HL-60 (cell line): ENCODE measurements around the gene SRPK2.

ENCODE experiments used
- DNase-seq, 2 experiments: peaks; one replicate each; pipeline ENCODE4 v3.0.0-alpha.2; 2010 to 2020; ENCODE audit warnings: low read depth in 1 of 2, low spot score in 1 of 2
- H3K27ac ChIP-seq: fragments of 250-450 bp; sonication (Bioruptor Pico); replicated peaks from 2 replicates; pipeline ENCODE4 v1.5.1; 2020; ENCODE audit warnings: mild to moderate bottlenecking, moderate library complexity
- H3K27me3 ChIP-seq: fragments of 250-450 bp; sonication (Bioruptor Pico); 2 replicates; pipeline ENCODE4 v1.5.1; 2021; ENCODE audit warnings: mild to moderate bottlenecking, moderate library complexity; ENCODE audit not compliant: insufficient read depth, poor library complexity, severe bottlenecking
- H3K4me3 ChIP-seq: replicated peaks from 2 replicates; pipeline ENCODE4 v1.5.1; 2011; ENCODE audit warnings: mild to moderate bottlenecking, control low read depth, low read length; ENCODE audit not compliant: insufficient read depth
- GABPA ChIP-seq: IDR thresholded peaks from 2 replicates; pipeline ENCODE4 v1.6.1; 2012; ENCODE audit warnings: low read depth
- POLR2AphosphoS5 ChIP-seq: IDR thresholded peaks from 2 replicates; pipeline ENCODE4 v1.6.1; 2012; ENCODE audit warnings: low read depth
- SPI1 ChIP-seq: IDR thresholded peaks from 2 replicates; pipeline ENCODE4 v1.6.1; 2012; ENCODE audit warnings: low read depth, mild to moderate bottlenecking, borderline replicate concordance
- TF ChIP-seq, protein P1 (sequence below): IDR thresholded peaks from one replicate; pipeline ENCODE4 v1.5.1; 2011; ENCODE audit warnings: low read length, control low read depth, inconsistent platforms; ENCODE audit not compliant: insufficient read depth
- TF ChIP-seq, protein P2 (sequence below): IDR thresholded peaks from 2 replicates; pipeline ENCODE4 v1.6.1; 2012; ENCODE audit warnings: low read depth; ENCODE audit not compliant: insufficient replicate concordance

The SRPK2 gene

DNA sequence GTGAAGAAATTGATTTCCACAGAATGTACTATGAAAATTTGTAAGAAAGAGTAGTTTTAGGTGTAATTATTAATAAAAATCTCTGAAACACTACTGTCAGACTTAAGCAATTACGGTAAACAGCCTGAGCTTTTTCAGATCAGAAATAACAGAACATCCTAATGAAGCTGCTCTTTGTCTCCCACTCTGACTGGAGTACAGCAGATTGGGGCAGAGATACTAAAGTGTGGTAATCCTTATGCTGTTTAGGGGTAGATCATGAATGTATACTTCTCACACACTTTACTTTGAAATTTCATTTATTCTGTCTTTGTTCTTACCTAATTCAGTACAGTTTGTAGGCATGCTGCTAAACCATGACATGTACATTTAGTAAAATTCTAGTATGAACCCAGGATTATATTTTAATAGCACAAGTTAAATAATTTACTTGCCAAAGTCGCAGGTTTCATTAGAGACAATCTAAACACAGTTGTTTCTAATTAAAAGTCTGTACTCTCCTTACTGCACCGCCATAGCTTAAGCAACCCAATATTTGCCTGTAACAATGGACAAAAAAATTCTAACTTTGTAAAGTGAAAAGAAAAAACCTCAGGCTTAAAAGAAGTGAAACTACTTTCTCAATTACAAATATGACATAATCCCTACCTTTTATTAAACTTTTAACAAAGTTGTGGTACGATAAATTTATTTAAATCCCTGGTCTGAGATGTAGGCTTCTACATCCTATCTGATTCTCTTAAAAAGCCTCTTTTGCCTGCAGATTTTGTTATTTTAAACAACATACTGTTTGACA lies 286.0 kb downstream of the SRPK2 start:
- H3K4me3 ChIP-seq = no peak overlapping the region

DNA sequence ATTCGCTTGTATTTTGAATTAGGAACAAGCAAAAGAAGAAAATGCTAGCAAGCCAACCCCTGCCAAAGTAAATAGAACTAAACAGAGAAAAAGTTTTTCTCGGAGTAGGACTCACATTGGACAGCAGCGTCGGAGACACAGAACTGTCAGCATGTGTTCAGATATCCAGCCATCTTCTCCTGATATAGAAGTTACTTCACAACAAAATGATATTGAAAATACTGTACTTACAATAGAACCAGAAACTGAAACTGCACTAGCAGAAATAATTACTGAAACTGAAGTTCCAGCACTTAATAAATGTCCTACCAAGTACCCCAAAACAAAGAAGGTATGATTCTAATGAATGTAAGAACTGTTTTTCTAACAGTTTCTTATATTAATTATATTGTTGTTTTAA lies 286.9 kb downstream of the SRPK2 start:
- TF ChIP-seq, protein P1, sequence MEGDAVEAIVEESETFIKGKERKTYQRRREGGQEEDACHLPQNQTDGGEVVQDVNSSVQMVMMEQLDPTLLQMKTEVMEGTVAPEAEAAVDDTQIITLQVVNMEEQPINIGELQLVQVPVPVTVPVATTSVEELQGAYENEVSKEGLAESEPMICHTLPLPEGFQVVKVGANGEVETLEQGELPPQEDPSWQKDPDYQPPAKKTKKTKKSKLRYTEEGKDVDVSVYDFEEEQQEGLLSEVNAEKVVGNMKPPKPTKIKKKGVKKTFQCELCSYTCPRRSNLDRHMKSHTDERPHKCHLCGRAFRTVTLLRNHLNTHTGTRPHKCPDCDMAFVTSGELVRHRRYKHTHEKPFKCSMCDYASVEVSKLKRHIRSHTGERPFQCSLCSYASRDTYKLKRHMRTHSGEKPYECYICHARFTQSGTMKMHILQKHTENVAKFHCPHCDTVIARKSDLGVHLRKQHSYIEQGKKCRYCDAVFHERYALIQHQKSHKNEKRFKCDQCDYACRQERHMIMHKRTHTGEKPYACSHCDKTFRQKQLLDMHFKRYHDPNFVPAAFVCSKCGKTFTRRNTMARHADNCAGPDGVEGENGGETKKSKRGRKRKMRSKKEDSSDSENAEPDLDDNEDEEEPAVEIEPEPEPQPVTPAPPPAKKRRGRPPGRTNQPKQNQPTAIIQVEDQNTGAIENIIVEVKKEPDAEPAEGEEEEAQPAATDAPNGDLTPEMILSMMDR = no peak
- TF ChIP-seq GABPA = no peak
- TF ChIP-seq, protein P2, sequence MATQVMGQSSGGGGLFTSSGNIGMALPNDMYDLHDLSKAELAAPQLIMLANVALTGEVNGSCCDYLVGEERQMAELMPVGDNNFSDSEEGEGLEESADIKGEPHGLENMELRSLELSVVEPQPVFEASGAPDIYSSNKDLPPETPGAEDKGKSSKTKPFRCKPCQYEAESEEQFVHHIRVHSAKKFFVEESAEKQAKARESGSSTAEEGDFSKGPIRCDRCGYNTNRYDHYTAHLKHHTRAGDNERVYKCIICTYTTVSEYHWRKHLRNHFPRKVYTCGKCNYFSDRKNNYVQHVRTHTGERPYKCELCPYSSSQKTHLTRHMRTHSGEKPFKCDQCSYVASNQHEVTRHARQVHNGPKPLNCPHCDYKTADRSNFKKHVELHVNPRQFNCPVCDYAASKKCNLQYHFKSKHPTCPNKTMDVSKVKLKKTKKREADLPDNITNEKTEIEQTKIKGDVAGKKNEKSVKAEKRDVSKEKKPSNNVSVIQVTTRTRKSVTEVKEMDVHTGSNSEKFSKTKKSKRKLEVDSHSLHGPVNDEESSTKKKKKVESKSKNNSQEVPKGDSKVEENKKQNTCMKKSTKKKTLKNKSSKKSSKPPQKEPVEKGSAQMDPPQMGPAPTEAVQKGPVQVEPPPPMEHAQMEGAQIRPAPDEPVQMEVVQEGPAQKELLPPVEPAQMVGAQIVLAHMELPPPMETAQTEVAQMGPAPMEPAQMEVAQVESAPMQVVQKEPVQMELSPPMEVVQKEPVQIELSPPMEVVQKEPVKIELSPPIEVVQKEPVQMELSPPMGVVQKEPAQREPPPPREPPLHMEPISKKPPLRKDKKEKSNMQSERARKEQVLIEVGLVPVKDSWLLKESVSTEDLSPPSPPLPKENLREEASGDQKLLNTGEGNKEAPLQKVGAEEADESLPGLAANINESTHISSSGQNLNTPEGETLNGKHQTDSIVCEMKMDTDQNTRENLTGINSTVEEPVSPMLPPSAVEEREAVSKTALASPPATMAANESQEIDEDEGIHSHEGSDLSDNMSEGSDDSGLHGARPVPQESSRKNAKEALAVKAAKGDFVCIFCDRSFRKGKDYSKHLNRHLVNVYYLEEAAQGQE = no peak
- no peak for TF ChIP-seq POLR2AphosphoS5
- TF ChIP-seq SPI1 = no peak
- Histone ChIP-seq H3K27ac (no peak overlapping the region), H3K27me3 (no peaks in the 10 kb centered on the region), H3K4me3 (no peak overlapping the region)
- no peak for DNase-seq

More for the DNA sequence above, 286.0 kb downstream of the SRPK2 start:
- H3K27ac ChIP-seq = no peak overlapping the region
- TF ChIP-seq, protein P2 = no peak
- TF ChIP-seq POLR2AphosphoS5 (no peak), GABPA (no peak), SPI1 (no peak)
- TF ChIP-seq, protein P1 = no peak
- H3K27me3 ChIP-seq = no peaks in the 10 kb centered on the region
- DNase-seq = no peak

DNA sequence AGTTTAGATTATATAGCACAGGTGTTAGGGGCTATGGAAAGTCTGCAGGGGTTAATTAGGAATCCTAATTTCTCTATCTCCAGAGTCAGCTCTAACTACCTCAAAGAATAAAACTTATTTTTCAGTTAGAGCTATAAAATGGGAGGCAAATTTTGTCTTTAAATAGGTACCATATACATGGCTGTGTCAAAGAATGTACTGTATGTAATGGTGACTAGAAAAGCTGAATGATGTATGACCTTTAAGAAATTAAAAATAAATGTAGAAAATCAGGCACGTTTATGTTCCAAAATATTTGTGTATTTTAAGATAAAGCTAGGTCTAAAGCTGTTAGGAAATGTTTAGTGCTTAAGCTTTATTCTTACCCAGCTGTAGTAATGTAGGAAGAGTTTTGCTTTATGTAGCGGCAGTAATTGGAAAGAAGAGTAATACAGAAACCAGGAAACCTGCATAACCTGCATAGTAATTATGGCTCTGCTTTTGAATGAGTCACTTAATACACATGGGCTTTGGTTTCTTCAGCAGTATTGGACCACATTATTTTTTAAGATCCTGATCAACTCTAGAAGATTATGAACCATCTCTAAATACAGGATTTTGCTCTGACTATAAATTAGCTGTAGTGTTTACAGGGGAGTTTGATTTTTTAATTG lies 289.7 kb downstream of the SRPK2 start:
- Histone ChIP-seq H3K4me3 (no peak overlapping the region), H3K27ac (no peak overlapping the region), H3K27me3 (no peaks in the 10 kb centered on the region)
- DNase-seq = no peak
- TF ChIP-seq, protein P2 = no peak
- TF ChIP-seq GABPA (no peak), POLR2AphosphoS5 (no peak), SPI1 (no peak)
- TF ChIP-seq, protein P1 = no peak
